Measurements from ENCODE around the gene UBTD2.

GRCh38 chr5:172266071-172266675 lies 17.4 kb downstream of the UBTD2 start:
- TF ChIP-seq POLR2AphosphoS5 (IDR thresholded peaks at IDR 0.05; ENCODE audit: borderline replicate concordance, low read depth, low read length), result no peak
- no peak for TF ChIP-seq EZH2 (IDR thresholded peaks at IDR 0.05)
